GM19328 (cell line): ENCODE measurements around the gene PAFAH1B1.
"Not testable (repeated sequence)": the region's sequence is repeated elsewhere in the genome, so short reads cannot be mapped to it uniquely, and the experiment has no call there.

Experiments used
- ATAC-seq: cut with Tn5 transposase; IDR thresholded peaks from one replicate; pipeline ENCODE4 v1.9.1; 2021; ENCODE audit warnings: mild to moderate bottlenecking, moderate library complexity; ENCODE audit not compliant: unreplicated experiment

The PAFAH1B1 gene

GRCh38 chr17:2634361-2634960, 41.0 kb downstream of the PAFAH1B1 start:
- ATAC-seq, result no peak

- no peak for ATAC-seq
Measured at GRCh38 chr17:2635241-2635640, 41.8 kb downstream of the PAFAH1B1 start.

GRCh38 chr17:2635675-2636074, 42.2 kb downstream of the PAFAH1B1 start:
- no peak for ATAC-seq

- no peak for ATAC-seq
Measured at GRCh38 chr17:2636169-2636930, 42.9 kb downstream of the PAFAH1B1 start.

GRCh38 chr17:2637422-2637821, 44.0 kb downstream of the PAFAH1B1 start:
- ATAC-seq, result no peak

- ATAC-seq, result no peak
Measured at GRCh38 chr17:2644971-2645370, 51.5 kb downstream of the PAFAH1B1 start.

GRCh38 chr17:2647957-2648356, 54.5 kb downstream of the PAFAH1B1 start:
- ATAC-seq, result no peak

- ATAC-seq, result no peak
Measured at GRCh38 chr17:2649191-2649590, 55.7 kb downstream of the PAFAH1B1 start.

GRCh38 chr17:2652911-2653310, 59.5 kb downstream of the PAFAH1B1 start:
- not testable (repeated sequence) for ATAC-seq

GRCh38 chr17:2655546-2655945, 62.1 kb downstream of the PAFAH1B1 start:
- ATAC-seq, result no peak

GRCh38 chr17:2656283-2656682, 62.8 kb downstream of the PAFAH1B1 start:
- ATAC-seq, result no peak

- not testable (repeated sequence) for ATAC-seq
Measured at GRCh38 chr17:2659337-2659736, 65.9 kb downstream of the PAFAH1B1 start.

- ATAC-seq, result not testable (repeated sequence)
Measured at GRCh38 chr17:2660410-2660809, 67.0 kb downstream of the PAFAH1B1 start.

- ATAC-seq, result no peak
Measured at GRCh38 chr17:2672026-2672425, 78.6 kb downstream of the PAFAH1B1 start.

- not testable (repeated sequence) for ATAC-seq
Measured at GRCh38 chr17:2679247-2679646, 85.8 kb downstream of the PAFAH1B1 start.

GRCh38 chr17:2680961-2681360, 87.5 kb downstream of the PAFAH1B1 start:
- ATAC-seq, result no peak

GRCh38 chr17:2681650-2682049, 88.2 kb downstream of the PAFAH1B1 start:
- ATAC-seq, result no peak

- no peak for ATAC-seq
Measured at GRCh38 chr17:2682176-2682938, 88.9 kb downstream of the PAFAH1B1 start.

- no peak for ATAC-seq
Measured at GRCh38 chr17:2683912-2684311, 90.5 kb downstream of the PAFAH1B1 start.

GRCh38 chr17:2684549-2684948, 91.1 kb downstream of the PAFAH1B1 start:
- no peak for ATAC-seq

- no peak for ATAC-seq
Measured at GRCh38 chr17:2685696-2686095, 92.2 kb downstream of the PAFAH1B1 start.

GRCh38 chr17:2687074-2687418, 93.6 kb downstream of the PAFAH1B1 start:
- ATAC-seq, result no peak
